ENCODE measurements around the gene THAP8. TPM values are rescaled to one million over a fixed set of nuclear protein-coding genes. Genes with fewer than 3 reads are reported as not detected.

THAP8 gene
- polyA plus RNA-seq, 3 donors: 2.4 to 6.0 (median 3.1) TPM

DNA sequence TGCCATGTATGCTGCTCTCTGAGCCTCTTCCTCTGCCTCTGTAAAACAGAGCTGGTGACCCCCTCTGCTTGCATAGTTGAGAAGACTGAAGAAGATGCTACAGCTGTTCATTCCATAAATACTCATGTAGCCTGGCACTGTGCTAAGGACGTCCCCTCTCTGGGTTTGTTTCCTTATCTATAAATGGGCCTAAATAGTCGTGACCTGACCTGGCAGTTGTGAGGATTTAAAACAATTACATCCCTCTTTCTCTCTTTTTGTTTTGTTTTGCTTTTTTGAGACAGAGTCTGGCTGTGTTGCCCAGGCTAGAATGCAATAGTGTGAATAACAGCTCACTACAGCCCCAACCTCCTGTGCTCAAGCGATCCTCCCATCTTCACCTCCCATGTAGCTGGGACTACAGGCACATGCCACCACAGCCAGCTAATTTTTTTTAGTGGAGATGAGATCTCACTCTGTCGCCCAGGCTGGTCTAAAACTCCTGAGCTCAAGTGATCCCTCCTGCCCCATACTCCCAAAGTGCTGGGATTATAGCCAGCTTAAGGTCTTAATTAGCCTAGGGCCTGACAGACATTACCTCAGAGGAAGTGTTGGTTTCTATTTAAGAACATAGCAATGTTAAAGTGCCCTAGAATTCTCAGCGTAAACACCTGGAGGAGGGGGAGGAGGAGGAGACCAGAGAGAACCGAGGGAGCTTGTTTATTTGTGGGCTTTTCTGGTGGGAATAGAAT is 5.3 kb upstream of the THAP8 start:
- Mint-ChIP-seq H3K27me3 (ENCODE audit: low read depth in 3 of 3) (peaks cover 0 to 1% (median 0%) of the 10 kb centered on the region in 3 donors), H3K4me3 (no peak overlapping the region), H3K4me1 (peaks cover 13% of the 10 kb centered on the region), H3K9me3 (no peaks in the 10 kb centered on the region), H3K36me3 (peaks cover 21 to 50% of the 10 kb centered on the region in 2 donors), H3K27ac (peak overlapping the region in 3 of 7 donors; percentile 31 to 65 (median 44))
- DNase-seq: no peak
- Histone ChIP-seq H3K27ac (ENCODE audit: low read depth in 1 of 2, low read length in 2 of 2) (no peak overlapping the region), H3K79me2 (ENCODE audit: insufficient read depth, low read length) (peaks cover 39% of the 10 kb centered on the region), H3K4me1 (ENCODE audit: control insufficient read depth in 1 of 2, insufficient read depth in 2 of 2, low read length in 2 of 2) (peaks cover 10 to 12% of the 10 kb centered on the region in 2 donors), H3K4me3 (replicated peaks in 1 of 3; ENCODE audit: low read depth in 2 of 3, low read length in 3 of 3) (no peak overlapping the region), H3K9me3 (replicated peaks in 1 of 2; ENCODE audit: control insufficient read depth in 1 of 2, insufficient read depth in 1 of 2, low read length in 2 of 2) (no peaks in the 10 kb centered on the region), H4K20me1 (ENCODE audit: insufficient read depth, low read length) (no peaks in the 10 kb centered on the region), H3K27me3 (ENCODE audit: control insufficient read depth in 2 of 2, insufficient read depth in 2 of 2, low read length in 2 of 2) (no peaks in the 10 kb centered on the region), H2AFZ (ENCODE audit: insufficient read depth, low read depth, low read length, poor library complexity, severe bottlenecking) (no peak overlapping the region), H3K36me3 (replicated peaks in 1 of 2; ENCODE audit: control insufficient read depth in 1 of 2, insufficient read depth in 2 of 2, low read length in 2 of 2) (peaks cover 11 to 53% of the 10 kb centered on the region in 2 donors), H3K4me2 (replicated peaks; ENCODE audit: extremely low read depth, low read length, poor library complexity, severe bottlenecking) (no peak overlapping the region), H3K9ac (ENCODE audit: insufficient read depth, low read length, poor library complexity, severe bottlenecking) (no peak overlapping the region)
- WGBS (ENCODE audit: insufficient coverage): 100% methylated on average over 2 of the region's 6 CpGs
- intact Hi-C loops (cut with micrococcal nuclease): loop anchor here (5.0 to 10.0 kb wide), 3 partner anchors 53 to 285 kb away; partner anchors contain the start of genes ARHGAP33 (in 1 of the 2), HCST (in 1 of the 2), NFKBID (in 1 of the 2) and OVOL3 (in 1 of the 2)
- TF ChIP-seq, protein P1, sequence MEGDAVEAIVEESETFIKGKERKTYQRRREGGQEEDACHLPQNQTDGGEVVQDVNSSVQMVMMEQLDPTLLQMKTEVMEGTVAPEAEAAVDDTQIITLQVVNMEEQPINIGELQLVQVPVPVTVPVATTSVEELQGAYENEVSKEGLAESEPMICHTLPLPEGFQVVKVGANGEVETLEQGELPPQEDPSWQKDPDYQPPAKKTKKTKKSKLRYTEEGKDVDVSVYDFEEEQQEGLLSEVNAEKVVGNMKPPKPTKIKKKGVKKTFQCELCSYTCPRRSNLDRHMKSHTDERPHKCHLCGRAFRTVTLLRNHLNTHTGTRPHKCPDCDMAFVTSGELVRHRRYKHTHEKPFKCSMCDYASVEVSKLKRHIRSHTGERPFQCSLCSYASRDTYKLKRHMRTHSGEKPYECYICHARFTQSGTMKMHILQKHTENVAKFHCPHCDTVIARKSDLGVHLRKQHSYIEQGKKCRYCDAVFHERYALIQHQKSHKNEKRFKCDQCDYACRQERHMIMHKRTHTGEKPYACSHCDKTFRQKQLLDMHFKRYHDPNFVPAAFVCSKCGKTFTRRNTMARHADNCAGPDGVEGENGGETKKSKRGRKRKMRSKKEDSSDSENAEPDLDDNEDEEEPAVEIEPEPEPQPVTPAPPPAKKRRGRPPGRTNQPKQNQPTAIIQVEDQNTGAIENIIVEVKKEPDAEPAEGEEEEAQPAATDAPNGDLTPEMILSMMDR (IDR thresholded peaks at IDR 0.05): no peak

DNA sequence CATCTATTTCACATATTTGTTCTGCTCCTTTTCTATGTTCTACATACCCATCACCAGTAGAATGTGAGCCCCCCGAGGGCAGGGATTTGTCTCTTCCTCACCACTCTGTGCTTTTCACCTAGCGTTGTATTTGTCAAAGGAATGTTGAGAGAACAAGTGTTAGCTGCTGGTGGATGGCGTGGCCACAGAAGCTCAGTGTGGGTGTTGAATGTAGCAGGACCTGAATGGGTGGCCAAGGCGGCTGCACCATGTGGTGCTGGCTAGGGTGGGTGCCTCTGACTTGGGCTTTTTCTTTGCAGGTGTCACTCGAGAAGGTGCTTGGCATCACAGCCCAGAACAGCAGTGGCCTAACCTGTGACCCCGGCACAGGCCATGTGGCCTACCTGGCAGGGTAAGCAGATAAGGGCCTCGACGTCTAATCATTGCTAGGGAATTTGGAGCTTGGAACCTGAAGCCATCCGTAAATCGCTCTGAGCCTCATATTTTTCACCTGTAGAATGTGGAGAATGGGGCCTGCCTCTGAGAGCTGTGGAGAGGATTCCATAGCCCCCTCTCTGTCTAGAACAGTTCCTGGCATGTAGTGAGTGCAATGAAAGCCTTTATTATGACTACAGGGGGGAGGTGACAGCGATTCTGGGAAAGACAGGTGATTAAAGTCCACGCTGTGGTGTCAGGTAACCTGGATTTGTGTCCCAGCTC is 4.5 kb upstream of the THAP8 start:
- H4K20me1 ChIP-seq (ENCODE audit: insufficient read depth, low read length): no peaks in the 10 kb centered on the region
- H3K9me3 ChIP-seq (replicated peaks in 1 of 2; ENCODE audit: control insufficient read depth in 1 of 2, insufficient read depth in 1 of 2, low read length in 2 of 2): no peaks in the 10 kb centered on the region
- no peak overlapping the region for H3K9ac ChIP-seq (ENCODE audit: insufficient read depth, low read length, poor library complexity, severe bottlenecking)
- no peak overlapping the region for H3K4me2 ChIP-seq (replicated peaks; ENCODE audit: extremely low read depth, low read length, poor library complexity, severe bottlenecking)
- H3K4me3 Mint-ChIP-seq: no peak overlapping the region
- H3K4me1 Mint-ChIP-seq: peaks cover 13% of the 10 kb centered on the region
- H3K36me3 Mint-ChIP-seq: peaks cover 17 to 43% of the 10 kb centered on the region in 2 donors
- H3K79me2 ChIP-seq (ENCODE audit: insufficient read depth, low read length): peaks cover 39% of the 10 kb centered on the region
- WGBS (ENCODE audit: insufficient coverage): 91% methylated on average over 8 of the region's 12 CpGs
- H3K4me1 ChIP-seq (ENCODE audit: control insufficient read depth in 1 of 2, insufficient read depth in 2 of 2, low read length in 2 of 2): peaks cover 11 to 12% of the 10 kb centered on the region in 2 donors
- no peaks in the 10 kb centered on the region for H3K9me3 Mint-ChIP-seq
- no peak for DNase-seq
- intact Hi-C loops (cut with micrococcal nuclease): loop anchor here (5.0 to 10.0 kb wide), 3 partner anchors 54 to 284 kb away; partner anchors contain the start of genes ARHGAP33 (in 1 of the 2), HCST (in 1 of the 2), NFKBID (in 1 of the 2) and OVOL3 (in 1 of the 2)
- H3K27me3 ChIP-seq (ENCODE audit: control insufficient read depth in 2 of 2, insufficient read depth in 2 of 2, low read length in 2 of 2): no peaks in the 10 kb centered on the region
- H3K27me3 Mint-ChIP-seq (ENCODE audit: low read depth in 3 of 3): peaks cover 0 to 1% (median 0%) of the 10 kb centered on the region in 3 donors
- H3K36me3 ChIP-seq (replicated peaks in 1 of 2; ENCODE audit: control insufficient read depth in 1 of 2, insufficient read depth in 2 of 2, low read length in 2 of 2): peaks cover 11 to 49% of the 10 kb centered on the region in 2 donors
- no peak overlapping the region for H2AFZ ChIP-seq (ENCODE audit: insufficient read depth, low read depth, low read length, poor library complexity, severe bottlenecking)
- no peak overlapping the region for H3K4me3 ChIP-seq (replicated peaks in 1 of 3; ENCODE audit: low read depth in 2 of 3, low read length in 3 of 3)
- H3K27ac Mint-ChIP-seq: peak overlapping the region in 3 of 7 donors; percentile 38 to 51 (median 49)
- TF ChIP-seq, protein P1 (IDR thresholded peaks at IDR 0.05): no peak
- H3K27ac ChIP-seq (ENCODE audit: low read depth in 1 of 2, low read length in 2 of 2): no peak overlapping the region

Measured in CD14-positive monocyte (primary cell).